ENCODE data around the gene SMCO2.

SMCO2 gene

DNA sequence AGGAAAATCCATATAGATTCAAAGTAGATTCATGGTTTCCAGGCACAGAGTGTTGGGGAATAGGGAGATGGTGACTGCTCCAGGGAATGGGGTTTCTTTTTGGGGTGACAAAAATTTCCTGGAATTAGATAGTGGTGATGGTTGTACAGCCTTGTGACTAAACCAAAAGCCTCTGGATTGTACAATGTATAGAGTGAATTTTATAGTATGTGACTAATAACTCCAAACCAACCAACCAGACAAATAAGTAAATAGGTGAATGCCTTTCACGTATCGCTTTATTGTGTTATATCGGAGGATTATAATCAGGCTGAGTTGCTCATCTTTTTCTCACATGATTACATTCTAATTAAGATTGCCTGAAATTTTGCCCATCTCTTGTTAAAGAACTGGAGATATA, 52.8 kb downstream of the SMCO2 start:
- Histone ChIP-seq H3K9me2 (replicated peaks; ENCODE audit: control insufficient read depth, low read length) (no peaks in the 10 kb centered on the region), H3K36me3 (ENCODE audit: control insufficient read depth, low read length) (no peaks in the 10 kb centered on the region), H3K27me3 (ENCODE audit: control insufficient read depth, low read length) (0 out of 2 replicates have a peak, but pooled peaks cover 3% of the 10 kb centered on the region), H3K4me1 (ENCODE audit: control insufficient read depth, low read length) (no peaks in the 10 kb centered on the region), H3K4me3 (ENCODE audit: low read length) (no peak overlapping the region), H3K27ac (ENCODE audit: low read depth, low read length) (no peak overlapping the region), H3K9me3 (ENCODE audit: control insufficient read depth, insufficient read depth, low read length) (no peaks in the 10 kb centered on the region), H3K4me2 (ENCODE audit: low read length) (no peak overlapping the region), H3F3A (ENCODE audit: control insufficient read depth, insufficient read depth) (no peaks in the 10 kb centered on the region), H3K79me2 (ENCODE audit: control insufficient read depth, low read length) (no peaks in the 10 kb centered on the region), H4K20me1 (ENCODE audit: control insufficient read depth, insufficient read depth, low read depth, low read length) (no peaks in the 10 kb centered on the region)
- TF ChIP-seq, protein P1, sequence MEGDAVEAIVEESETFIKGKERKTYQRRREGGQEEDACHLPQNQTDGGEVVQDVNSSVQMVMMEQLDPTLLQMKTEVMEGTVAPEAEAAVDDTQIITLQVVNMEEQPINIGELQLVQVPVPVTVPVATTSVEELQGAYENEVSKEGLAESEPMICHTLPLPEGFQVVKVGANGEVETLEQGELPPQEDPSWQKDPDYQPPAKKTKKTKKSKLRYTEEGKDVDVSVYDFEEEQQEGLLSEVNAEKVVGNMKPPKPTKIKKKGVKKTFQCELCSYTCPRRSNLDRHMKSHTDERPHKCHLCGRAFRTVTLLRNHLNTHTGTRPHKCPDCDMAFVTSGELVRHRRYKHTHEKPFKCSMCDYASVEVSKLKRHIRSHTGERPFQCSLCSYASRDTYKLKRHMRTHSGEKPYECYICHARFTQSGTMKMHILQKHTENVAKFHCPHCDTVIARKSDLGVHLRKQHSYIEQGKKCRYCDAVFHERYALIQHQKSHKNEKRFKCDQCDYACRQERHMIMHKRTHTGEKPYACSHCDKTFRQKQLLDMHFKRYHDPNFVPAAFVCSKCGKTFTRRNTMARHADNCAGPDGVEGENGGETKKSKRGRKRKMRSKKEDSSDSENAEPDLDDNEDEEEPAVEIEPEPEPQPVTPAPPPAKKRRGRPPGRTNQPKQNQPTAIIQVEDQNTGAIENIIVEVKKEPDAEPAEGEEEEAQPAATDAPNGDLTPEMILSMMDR (IDR thresholded peaks at IDR 0.05; ENCODE audit: low read depth, low read length, poor library complexity, severe bottlenecking): no peak
- TF ChIP-seq EZH2phosphoT487 (IDR thresholded peaks at IDR 0.05; ENCODE audit: borderline replicate concordance, low read length): no peak

DNA sequence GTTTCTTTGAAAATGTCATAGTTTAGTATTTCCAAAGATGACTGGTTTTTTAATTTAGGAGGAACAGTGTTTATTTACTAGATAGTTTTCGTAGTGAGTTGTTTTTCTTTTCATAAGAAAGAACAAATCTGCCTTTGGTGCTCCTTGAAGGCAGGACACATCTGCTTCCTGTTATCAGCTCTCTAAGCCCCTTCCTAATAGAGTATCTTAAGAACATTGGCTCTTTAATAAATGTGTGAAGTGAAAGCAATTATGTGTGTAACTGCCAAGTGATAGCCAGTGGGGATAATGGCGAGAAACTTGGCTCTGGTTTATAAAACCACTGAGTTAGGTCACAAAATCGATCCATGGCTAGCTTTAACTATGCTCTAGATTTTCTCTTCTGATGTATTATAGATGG, 54.0 kb downstream of the SMCO2 start:
- Histone ChIP-seq H3K4me1 (ENCODE audit: control insufficient read depth, low read length) (no peaks in the 10 kb centered on the region), H4K20me1 (ENCODE audit: control insufficient read depth, insufficient read depth, low read depth, low read length) (no peaks in the 10 kb centered on the region), H3K27ac (ENCODE audit: low read depth, low read length) (no peak overlapping the region), H3K79me2 (ENCODE audit: control insufficient read depth, low read length) (no peaks in the 10 kb centered on the region), H3K9me2 (replicated peaks; ENCODE audit: control insufficient read depth, low read length) (no peaks in the 10 kb centered on the region), H3K9me3 (ENCODE audit: control insufficient read depth, insufficient read depth, low read length) (no peaks in the 10 kb centered on the region), H3K27me3 (ENCODE audit: control insufficient read depth, low read length) (0 out of 2 replicates have a peak, but pooled peaks cover 3% of the 10 kb centered on the region), H3F3A (ENCODE audit: control insufficient read depth, insufficient read depth) (no peaks in the 10 kb centered on the region), H3K36me3 (ENCODE audit: control insufficient read depth, low read length) (no peaks in the 10 kb centered on the region), H3K4me2 (ENCODE audit: low read length) (no peak overlapping the region), H3K4me3 (ENCODE audit: low read length) (no peak overlapping the region)
- TF ChIP-seq EZH2phosphoT487 (IDR thresholded peaks at IDR 0.05; ENCODE audit: borderline replicate concordance, low read length): no peak
- TF ChIP-seq, protein P1 (IDR thresholded peaks at IDR 0.05; ENCODE audit: low read depth, low read length, poor library complexity, severe bottlenecking): no peak

DNA sequence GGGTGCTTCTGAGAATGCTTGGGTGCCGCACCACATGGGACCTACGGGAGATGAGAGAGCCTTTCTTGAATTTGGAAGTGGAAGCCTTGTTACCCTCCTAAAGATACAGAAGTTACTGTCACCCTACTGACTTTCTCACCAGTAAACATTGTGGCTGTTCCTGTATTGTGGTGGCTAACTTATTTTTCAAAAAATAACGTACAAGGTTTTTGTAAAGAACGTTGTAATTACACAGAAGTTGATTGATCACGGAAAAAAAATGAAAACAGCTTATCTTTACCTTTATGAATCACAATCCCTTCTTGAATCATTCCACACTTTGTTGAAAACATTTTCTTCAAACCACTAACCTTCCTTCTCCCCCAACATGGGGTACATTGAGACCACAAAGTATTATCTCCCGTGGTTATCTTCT, 55.5 kb downstream of the SMCO2 start:
- Histone ChIP-seq H3K4me3 (ENCODE audit: low read length) (no peak overlapping the region), H3K27me3 (ENCODE audit: control insufficient read depth, low read length) (0 out of 2 replicates have a peak, but pooled peaks cover 3% of the 10 kb centered on the region), H4K20me1 (ENCODE audit: control insufficient read depth, insufficient read depth, low read depth, low read length) (no peaks in the 10 kb centered on the region), H3K79me2 (ENCODE audit: control insufficient read depth, low read length) (no peaks in the 10 kb centered on the region), H3K27ac (ENCODE audit: low read depth, low read length) (no peak overlapping the region), H3K9me3 (ENCODE audit: control insufficient read depth, insufficient read depth, low read length) (peaks cover 3% of the 10 kb centered on the region; the same call in 1 of the 2 replicates), H3F3A (ENCODE audit: control insufficient read depth, insufficient read depth) (no peaks in the 10 kb centered on the region), H3K4me1 (ENCODE audit: control insufficient read depth, low read length) (no peaks in the 10 kb centered on the region), H3K9me2 (replicated peaks; ENCODE audit: control insufficient read depth, low read length) (no peaks in the 10 kb centered on the region), H3K36me3 (ENCODE audit: control insufficient read depth, low read length) (no peaks in the 10 kb centered on the region), H3K4me2 (ENCODE audit: low read length) (no peak overlapping the region)
- no peak for TF ChIP-seq EZH2phosphoT487 (IDR thresholded peaks at IDR 0.05; ENCODE audit: borderline replicate concordance, low read length)
- TF ChIP-seq, protein P1 (IDR thresholded peaks at IDR 0.05; ENCODE audit: low read depth, low read length, poor library complexity, severe bottlenecking): no peak
